ENCODE results near the gene PTPN1.

GRCh38 chr20:50597406-50597969 is 87.3 kb downstream of the PTPN1 start:
- TF ChIP-seq POLR2A (IDR thresholded peaks at IDR 0.05) (no peak), CTCF (IDR thresholded peaks at IDR 0.05) (no peak), EP300 (IDR thresholded peaks at IDR 0.05) (no peak)
